ENCODE measurements around the gene KRTAP10-12. TPM values are rescaled to one million over a fixed set of nuclear protein-coding genes. Genes with fewer than 3 reads are reported as not detected.

The KRTAP10-12 gene
- total and polyA plus RNA-seq, 4 donors, result not detected

DNA sequence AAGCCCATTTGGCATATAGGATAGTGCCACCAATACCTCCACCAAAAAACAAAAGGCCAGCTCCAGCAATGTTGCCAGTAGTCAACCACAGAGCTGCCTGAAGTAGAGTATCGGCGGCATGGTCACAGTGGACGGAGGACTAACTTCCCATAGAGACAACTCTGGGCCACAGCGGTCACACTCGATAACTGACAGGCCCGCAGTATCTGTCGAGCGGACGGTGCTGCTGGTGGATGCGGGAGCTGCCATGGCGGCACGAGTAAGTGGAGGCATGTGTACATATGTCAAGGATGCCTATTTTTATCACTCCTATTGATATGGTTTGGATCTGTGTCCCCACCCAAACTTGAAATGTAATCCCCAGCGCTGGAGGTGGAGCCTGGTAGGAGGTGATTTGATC lies 19.1 kb upstream of the KRTAP10-12 start:
- WGBS, result 94% methylated on average over 13 of the region's 13 CpGs

More for the DNA sequence above, 19.1 kb upstream of the KRTAP10-12 start:
- Histone ChIP-seq H3K27ac (ENCODE audit: low read depth in 1 of 2, low read length in 2 of 2) (no peak overlapping the region), H3K4me1 (ENCODE audit: control insufficient read depth in 4 of 4, insufficient read depth in 4 of 4, low read length in 3 of 4) (no peaks in the 10 kb centered on the region), H3K36me3 (ENCODE audit: control insufficient read depth in 4 of 4, insufficient read depth in 3 of 4, low read depth in 1 of 4, low read length in 3 of 4) (no peaks in the 10 kb centered on the region), H3K27me3 (ENCODE audit: control insufficient read depth in 4 of 4, insufficient read depth in 4 of 4, low read length in 3 of 4) (no peaks in the 10 kb centered on the region), H3K9me3 (ENCODE audit: control insufficient read depth in 4 of 4, low read length in 3 of 4) (peaks cover 0 to 5% (median 0%) of the 10 kb centered on the region in 4 donors), H3K4me3 (ENCODE audit: low read depth in 1 of 3, low read length in 3 of 3) (no peak overlapping the region), H3K9ac (ENCODE audit: low read depth in 1 of 2, low read length in 2 of 2) (no peak overlapping the region)
- no peak for DNase-seq (ENCODE audit: low spot score)
- TF ChIP-seq SP1 (IDR thresholded peaks at IDR 0.05), result no peak
- no peak for TF ChIP-seq RAD21 (IDR thresholded peaks at IDR 0.05)
- TF ChIP-seq ATF3 (IDR thresholded peaks at IDR 0.05), result no peak
- TF ChIP-seq YY1 (IDR thresholded peaks at IDR 0.05), result no peak
- TF ChIP-seq HNF4G (IDR thresholded peaks at IDR 0.05), result no peak
- TF ChIP-seq, protein P1, sequence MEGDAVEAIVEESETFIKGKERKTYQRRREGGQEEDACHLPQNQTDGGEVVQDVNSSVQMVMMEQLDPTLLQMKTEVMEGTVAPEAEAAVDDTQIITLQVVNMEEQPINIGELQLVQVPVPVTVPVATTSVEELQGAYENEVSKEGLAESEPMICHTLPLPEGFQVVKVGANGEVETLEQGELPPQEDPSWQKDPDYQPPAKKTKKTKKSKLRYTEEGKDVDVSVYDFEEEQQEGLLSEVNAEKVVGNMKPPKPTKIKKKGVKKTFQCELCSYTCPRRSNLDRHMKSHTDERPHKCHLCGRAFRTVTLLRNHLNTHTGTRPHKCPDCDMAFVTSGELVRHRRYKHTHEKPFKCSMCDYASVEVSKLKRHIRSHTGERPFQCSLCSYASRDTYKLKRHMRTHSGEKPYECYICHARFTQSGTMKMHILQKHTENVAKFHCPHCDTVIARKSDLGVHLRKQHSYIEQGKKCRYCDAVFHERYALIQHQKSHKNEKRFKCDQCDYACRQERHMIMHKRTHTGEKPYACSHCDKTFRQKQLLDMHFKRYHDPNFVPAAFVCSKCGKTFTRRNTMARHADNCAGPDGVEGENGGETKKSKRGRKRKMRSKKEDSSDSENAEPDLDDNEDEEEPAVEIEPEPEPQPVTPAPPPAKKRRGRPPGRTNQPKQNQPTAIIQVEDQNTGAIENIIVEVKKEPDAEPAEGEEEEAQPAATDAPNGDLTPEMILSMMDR (IDR thresholded peaks at IDR 0.05; ENCODE audit: low read depth, low read length, missing input control), result no peak
- no peak for TF ChIP-seq TAF1 (conservative IDR thresholded peaks at IDR 0.05)
- TF ChIP-seq HNF4A (conservative IDR thresholded peaks at IDR 0.05), result no peak
- TF ChIP-seq, protein P2, sequence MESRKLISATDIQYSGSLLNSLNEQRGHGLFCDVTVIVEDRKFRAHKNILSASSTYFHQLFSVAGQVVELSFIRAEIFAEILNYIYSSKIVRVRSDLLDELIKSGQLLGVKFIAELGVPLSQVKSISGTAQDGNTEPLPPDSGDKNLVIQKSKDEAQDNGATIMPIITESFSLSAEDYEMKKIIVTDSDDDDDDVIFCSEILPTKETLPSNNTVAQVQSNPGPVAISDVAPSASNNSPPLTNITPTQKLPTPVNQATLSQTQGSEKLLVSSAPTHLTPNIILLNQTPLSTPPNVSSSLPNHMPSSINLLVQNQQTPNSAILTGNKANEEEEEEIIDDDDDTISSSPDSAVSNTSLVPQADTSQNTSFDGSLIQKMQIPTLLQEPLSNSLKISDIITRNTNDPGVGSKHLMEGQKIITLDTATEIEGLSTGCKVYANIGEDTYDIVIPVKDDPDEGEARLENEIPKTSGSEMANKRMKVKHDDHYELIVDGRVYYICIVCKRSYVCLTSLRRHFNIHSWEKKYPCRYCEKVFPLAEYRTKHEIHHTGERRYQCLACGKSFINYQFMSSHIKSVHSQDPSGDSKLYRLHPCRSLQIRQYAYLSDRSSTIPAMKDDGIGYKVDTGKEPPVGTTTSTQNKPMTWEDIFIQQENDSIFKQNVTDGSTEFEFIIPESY (IDR thresholded peaks at IDR 0.05), result no peak
- TF ChIP-seq, protein P3, sequence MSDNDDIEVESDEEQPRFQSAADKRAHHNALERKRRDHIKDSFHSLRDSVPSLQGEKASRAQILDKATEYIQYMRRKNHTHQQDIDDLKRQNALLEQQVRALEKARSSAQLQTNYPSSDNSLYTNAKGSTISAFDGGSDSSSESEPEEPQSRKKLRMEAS (IDR thresholded peaks at IDR 0.05), result no peak
- no peak for TF ChIP-seq FOXA1 (IDR thresholded peaks at IDR 0.05)
- TF ChIP-seq REST (IDR thresholded peaks at IDR 0.05), result no peak
- TF ChIP-seq JUND (IDR thresholded peaks at IDR 0.05), result no peak
- no peak for TF ChIP-seq RXRA (IDR thresholded peaks at IDR 0.05)
- no peak for TF ChIP-seq NR2F2 (IDR thresholded peaks at IDR 0.05)
- no peak for TF ChIP-seq GABPA (IDR thresholded peaks at IDR 0.05 in 1 of 2, conservative IDR thresholded peaks at IDR 0.05 in 1 of 2)
- TF ChIP-seq EGR1 (IDR thresholded peaks at IDR 0.05; ENCODE audit: low read depth in 2 of 2), result no peak
- TF ChIP-seq FOXA2 (IDR thresholded peaks at IDR 0.05), result no peak
